NCI-H2196 treated with DMSO at 0.1 percent for 48 hours (cell line): ENCODE data around the gene PDE3B.
"Not testable (repeated sequence)": the region's sequence is repeated elsewhere in the genome, so short reads cannot be mapped to it uniquely, and the experiment has no call there.

Experiments
- DNase-seq: peaks from one replicate; lab custom pipeline; 2025; ENCODE audit not compliant: unreplicated experiment; lab: John Stamatoyannopoulos, UW

PDE3B gene

GRCh38 chr11:14641801-14642200 is 1.8 kb upstream of the PDE3B start:
- DNase-seq: no peak

- no peak for DNase-seq
These were observed 1.2 kb upstream of the PDE3B start for GRCh38 chr11:14642453-14642852.

DNA sequence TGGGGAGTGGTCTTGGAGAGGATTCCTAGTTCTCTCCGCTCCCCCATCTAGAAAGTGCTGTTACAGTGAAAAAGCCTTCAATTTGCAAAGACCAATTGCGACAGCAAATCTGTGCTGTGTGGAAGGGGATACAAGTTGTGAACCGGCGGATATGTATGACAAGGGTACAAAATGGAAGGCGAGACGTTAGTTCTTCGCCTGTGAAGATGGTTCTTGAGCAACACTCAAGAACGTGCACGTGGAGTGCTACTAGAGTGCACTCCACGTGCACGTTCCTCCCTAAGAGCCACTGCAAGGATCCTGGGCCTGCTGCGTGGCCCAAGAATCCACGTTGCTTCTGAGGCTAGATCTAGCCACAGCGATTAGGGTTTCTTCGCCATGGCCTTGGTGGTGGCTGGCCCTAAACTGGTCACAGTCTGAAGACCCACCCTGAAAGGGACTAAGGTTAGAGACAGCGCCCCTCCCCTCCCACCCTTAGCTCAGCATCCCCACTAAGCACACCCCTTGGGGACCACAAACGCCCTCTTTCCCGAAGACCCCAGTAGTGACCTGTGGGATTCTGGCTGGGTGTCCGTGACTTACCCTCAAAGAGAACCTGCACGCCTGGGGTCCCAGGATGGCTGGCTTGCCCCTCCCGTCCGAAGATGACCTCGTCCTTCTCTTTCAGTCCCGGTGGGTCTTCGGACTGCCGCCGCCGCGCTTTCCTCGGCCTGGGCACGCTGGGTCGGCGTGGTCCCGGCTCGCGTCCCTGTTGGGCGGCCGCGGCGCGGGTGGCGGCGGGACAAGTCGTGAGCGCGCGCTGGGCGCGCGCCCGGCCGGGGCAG is 519 bp upstream of the PDE3B start:
- no peak for DNase-seq

GRCh38 chr11:14644226-14645014 is 816 bp downstream of the PDE3B start:
- DNase-seq: no peak

GRCh38 chr11:14645015-14645912 is 1.7 kb downstream of the PDE3B start:
- DNase-seq: no peak

DNA sequence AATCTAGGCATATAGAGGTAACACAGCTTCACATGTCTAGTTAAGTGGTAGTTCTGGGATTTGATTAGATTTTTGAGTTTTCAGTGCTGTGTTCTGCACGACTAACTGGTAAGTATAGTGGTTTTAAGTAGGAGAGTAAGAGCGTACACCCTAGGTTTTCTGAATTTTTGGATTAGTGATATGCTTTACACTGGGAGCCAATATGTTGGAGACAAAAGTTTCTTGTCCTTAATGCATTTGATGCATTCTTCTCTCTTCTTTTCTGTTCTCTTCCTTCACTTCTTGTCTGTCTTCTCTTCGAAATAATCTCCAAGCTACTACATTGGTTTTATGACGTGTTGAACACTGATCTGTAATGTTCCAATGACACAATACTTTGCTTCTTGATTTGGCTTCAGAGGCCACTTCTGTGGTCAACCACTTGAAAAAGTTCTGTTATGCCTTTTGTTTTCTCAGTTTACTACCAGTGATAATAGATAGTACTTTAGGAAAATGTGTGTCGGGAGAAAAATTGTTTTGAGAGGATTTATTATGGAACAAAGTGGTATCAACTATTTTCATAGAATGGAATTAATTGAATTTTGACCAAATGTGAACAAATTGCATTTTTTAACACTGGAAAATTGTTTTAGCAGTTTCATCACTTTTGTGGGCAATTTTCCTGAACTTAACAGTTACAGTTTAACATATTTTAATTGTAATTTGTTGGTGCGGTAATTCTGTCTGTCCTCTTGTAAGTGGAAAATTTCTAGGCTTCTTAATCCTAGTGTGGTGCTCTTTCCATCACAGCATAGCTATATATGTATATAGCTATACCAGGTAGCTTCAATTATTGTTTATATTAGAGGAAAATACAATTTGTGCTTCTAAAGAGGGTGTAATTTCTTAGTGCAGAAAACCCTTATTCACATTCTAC is 2.6 kb downstream of the PDE3B start:
- DNase-seq: no peak

DNA sequence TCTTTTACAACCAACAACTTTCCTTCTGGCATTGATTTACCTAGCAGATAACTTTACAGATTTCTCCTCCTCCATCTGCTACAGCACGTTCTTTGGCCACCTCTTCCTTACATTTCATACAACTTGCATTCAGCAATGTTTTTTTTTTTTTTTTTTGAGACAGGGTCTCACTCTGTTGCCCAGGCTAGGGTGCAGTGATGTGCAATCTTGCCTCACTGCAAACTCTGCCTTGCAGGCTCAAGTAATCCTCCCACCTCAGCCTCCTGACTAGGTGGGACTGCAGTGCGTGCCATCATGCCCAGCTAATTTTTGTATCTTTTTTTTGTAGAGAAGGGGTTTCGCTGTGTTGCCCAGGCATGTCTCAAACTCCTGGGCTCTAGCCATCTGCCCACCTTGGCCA is 6.5 kb downstream of the PDE3B start:
- no peak for DNase-seq

DNA sequence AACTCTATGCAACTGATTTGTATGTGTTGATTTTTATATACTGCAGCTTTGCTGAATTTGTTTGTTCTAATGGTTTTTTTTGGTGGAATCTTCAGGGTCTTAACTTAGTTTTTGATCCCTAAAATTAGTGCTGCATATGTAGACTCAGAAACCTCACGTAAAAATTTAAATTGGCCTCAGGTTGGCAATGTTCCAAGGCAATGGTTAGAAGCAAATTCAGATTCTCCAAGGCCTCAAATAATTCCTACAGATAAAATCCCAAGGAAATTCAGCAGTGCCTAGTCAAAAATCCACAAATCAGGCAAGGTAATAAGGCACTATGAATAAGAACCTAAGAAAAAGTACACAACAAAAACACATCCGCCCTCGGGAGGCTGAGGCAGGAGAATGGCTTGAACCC is 9.5 kb downstream of the PDE3B start:
- DNase-seq: no peak

- no peak for DNase-seq
These were observed 11.8 kb downstream of the PDE3B start for GRCh38 chr11:14655435-14655834.

- DNase-seq: no peak
These were observed 13.2 kb downstream of the PDE3B start for GRCh38 chr11:14656536-14657457.

DNA sequence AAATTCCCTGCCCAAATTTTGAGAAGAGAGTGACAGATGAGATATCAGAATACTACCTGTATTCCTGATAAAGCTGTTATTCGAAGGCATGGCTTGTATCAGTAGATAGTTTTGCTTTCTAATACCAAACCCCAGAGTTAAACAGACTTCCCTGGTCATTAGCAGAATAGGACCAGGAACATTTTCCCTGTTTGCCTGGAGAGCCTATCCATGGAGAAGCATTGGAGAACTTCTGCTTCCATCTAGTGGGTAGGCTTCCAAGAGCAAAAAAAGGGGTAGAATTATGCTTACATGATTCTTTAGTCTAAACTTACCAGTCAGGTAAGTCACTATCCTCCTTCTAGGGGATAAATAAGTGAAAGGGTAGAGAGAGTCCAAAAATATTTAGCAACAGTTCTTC is 14.2 kb downstream of the PDE3B start:
- no peak for DNase-seq

DNA sequence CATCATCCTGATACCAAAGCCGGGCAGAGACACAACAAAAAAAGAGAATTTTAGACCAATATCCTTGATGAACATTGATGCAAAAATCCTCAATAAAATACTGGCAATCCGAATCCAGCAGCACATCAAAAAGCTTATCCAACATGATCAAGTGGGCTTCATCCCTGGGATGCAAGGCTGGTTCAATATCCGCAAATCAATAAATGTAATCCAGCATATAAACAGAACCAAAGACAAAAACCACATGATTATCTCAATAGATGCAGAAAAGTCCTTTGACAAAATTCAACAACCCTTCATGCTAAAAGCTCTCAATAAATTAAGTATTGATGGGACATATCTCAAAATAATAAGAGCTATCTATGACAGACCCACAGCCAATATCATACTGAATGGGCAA is 21.3 kb downstream of the PDE3B start:
- DNase-seq: not testable (repeated sequence)

GRCh38 chr11:14667329-14667728 is 23.7 kb downstream of the PDE3B start:
- DNase-seq: not testable (repeated sequence)

GRCh38 chr11:14668731-14669301 is 25.2 kb downstream of the PDE3B start:
- DNase-seq: no peak

GRCh38 chr11:14669499-14669898 is 25.9 kb downstream of the PDE3B start:
- DNase-seq: no peak

- no peak for DNase-seq
These were observed 26.4 kb downstream of the PDE3B start for GRCh38 chr11:14669958-14670357.

GRCh38 chr11:14672635-14673034 is 29.0 kb downstream of the PDE3B start:
- DNase-seq: no peak

GRCh38 chr11:14673421-14673820 is 29.8 kb downstream of the PDE3B start:
- DNase-seq: no peak
